OCI-LY3 (cell line): Measurements from ENCODE around the gene FRAT2.

Source experiments
- H2AFZ ChIP-seq: fragments of 200-600, 300-600 bp; shearing (Covaris generic); 2 replicates; pipeline ENCODE4 v1.6.0; 2014; ENCODE audit warnings: antibody characterized with exemption, low read depth, low read length
- H3K27ac ChIP-seq: fragments of 200-600, 300-600 bp; sonication (generic); 2 replicates; pipeline ENCODE4 v1.5.1; 2014; ENCODE audit warnings: mild to moderate bottlenecking, low read length, moderate library complexity, mixed read lengths
- H3K27me3 ChIP-seq: fragments of 200-600, 300-600 bp; sonication (generic); 2 replicates; pipeline ENCODE4 v1.6.1; 2014; ENCODE audit warnings: low read depth, low read length, mixed read lengths
- H3K36me3 ChIP-seq: fragments of 200-600, 300-600 bp; sonication (generic); replicated peaks from 2 replicates; pipeline ENCODE3; 2014; ENCODE audit warnings: low read depth, low read length, mixed read lengths
- H3K4me1 ChIP-seq: fragments of 300-600, 200-600 bp; sonication (generic); 2 replicates; pipeline ENCODE4 v1.6.1; 2014; ENCODE audit warnings: low read length, mixed read lengths
- H3K4me2 ChIP-seq: fragments of 200-600, 300-600 bp; sonication (generic); 2 replicates; pipeline ENCODE4 v1.6.1; 2014; ENCODE audit warnings: low read length, mixed read lengths
- H3K4me3 ChIP-seq: fragments of 300-600, 200-600 bp; sonication (generic); 2 replicates; pipeline ENCODE4 v1.5.1; 2014; ENCODE audit warnings: antibody characterized with exemption, mild to moderate bottlenecking, low read length, moderate library complexity
- H3K79me2 ChIP-seq: fragments of 300-600, 200-600 bp; shearing (Covaris generic); 2 replicates; pipeline ENCODE4 v1.6.1; 2014; ENCODE audit warnings: mild to moderate bottlenecking, low read length, mixed read lengths
- H3K9ac ChIP-seq: fragments of 300-600, 200-600 bp; shearing (Covaris generic); 2 replicates; pipeline ENCODE4 v1.6.0; 2014; ENCODE audit warnings: mild to moderate bottlenecking, low read length, moderate library complexity
- H3K9me3 ChIP-seq: fragments of 200-600, 300-600 bp; shearing (Covaris generic); 2 replicates; pipeline ENCODE4 v1.6.1; 2014; ENCODE audit warnings: low read length, mixed read lengths; ENCODE audit not compliant: insufficient read depth
- H4K20me1 ChIP-seq: fragments of 200-600, 300-600 bp; sonication (generic); 2 replicates; pipeline ENCODE4 v1.6.1; 2016; ENCODE audit warnings: low read length, mixed read lengths; ENCODE audit not compliant: insufficient read depth
- CTCF ChIP-seq: fragments of 200-600, 300-600 bp; sonication (generic); IDR thresholded peaks from 2 replicates; pipeline ENCODE4 v1.5.1; 2014; ENCODE audit warnings: antibody characterized with exemption, low read length, low read depth
- EZH2phosphoT487 ChIP-seq: fragments of 200-600 bp; shearing (Covaris generic); IDR thresholded peaks from 2 replicates; pipeline ENCODE4 v1.6.1; 2018; ENCODE audit warnings: antibody characterized with exemption, mixed run types, low read depth

The FRAT2 gene

GRCh38 chr10:97300980-97301379 lies 33.5 kb downstream of the FRAT2 start:
- H3K36me3 ChIP-seq, result no peaks in the 10 kb centered on the region
- TF ChIP-seq CTCF, result no peak
- TF ChIP-seq EZH2phosphoT487, result no peak
- no peaks in the 10 kb centered on the region for H3K27me3 ChIP-seq
- H3K79me2 ChIP-seq, result no peaks in the 10 kb centered on the region
- no peak overlapping the region for H3K27ac ChIP-seq
- H4K20me1 ChIP-seq, result no peaks in the 10 kb centered on the region
- no peaks in the 10 kb centered on the region for H3K4me1 ChIP-seq
- H3K4me3 ChIP-seq, result no peak overlapping the region
- H3K4me2 ChIP-seq, result no peak overlapping the region
- no peak overlapping the region for H2AFZ ChIP-seq
- no peak overlapping the region for H3K9ac ChIP-seq
- H3K9me3 ChIP-seq, result no peaks in the 10 kb centered on the region

DNA sequence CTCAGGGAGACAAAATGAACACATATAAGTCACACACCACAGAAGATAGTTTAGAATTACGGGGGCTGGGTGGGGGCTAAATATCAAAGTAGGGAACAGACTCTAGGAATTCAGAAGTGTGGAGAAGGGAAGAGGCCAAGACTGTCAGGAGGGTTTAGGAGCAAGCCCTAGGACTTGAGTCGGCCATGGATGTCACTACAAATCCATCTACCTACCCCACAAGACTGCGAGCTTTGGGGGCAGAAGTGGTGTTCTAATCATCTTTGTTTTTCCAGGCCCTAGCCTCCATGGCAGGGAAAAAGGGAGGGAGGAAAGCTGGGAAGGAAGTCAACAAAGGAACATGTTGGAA lies 36.3 kb downstream of the FRAT2 start:
- TF ChIP-seq EZH2phosphoT487, result no peak
- Histone ChIP-seq H3K27ac (no peak overlapping the region), H4K20me1 (no peaks in the 10 kb centered on the region), H2AFZ (no peak overlapping the region), H3K4me2 (no peak overlapping the region), H3K9ac (no peak overlapping the region), H3K79me2 (no peaks in the 10 kb centered on the region), H3K9me3 (no peaks in the 10 kb centered on the region), H3K36me3 (no peaks in the 10 kb centered on the region), H3K27me3 (no peaks in the 10 kb centered on the region), H3K4me1 (no peaks in the 10 kb centered on the region), H3K4me3 (no peak overlapping the region)

DNA sequence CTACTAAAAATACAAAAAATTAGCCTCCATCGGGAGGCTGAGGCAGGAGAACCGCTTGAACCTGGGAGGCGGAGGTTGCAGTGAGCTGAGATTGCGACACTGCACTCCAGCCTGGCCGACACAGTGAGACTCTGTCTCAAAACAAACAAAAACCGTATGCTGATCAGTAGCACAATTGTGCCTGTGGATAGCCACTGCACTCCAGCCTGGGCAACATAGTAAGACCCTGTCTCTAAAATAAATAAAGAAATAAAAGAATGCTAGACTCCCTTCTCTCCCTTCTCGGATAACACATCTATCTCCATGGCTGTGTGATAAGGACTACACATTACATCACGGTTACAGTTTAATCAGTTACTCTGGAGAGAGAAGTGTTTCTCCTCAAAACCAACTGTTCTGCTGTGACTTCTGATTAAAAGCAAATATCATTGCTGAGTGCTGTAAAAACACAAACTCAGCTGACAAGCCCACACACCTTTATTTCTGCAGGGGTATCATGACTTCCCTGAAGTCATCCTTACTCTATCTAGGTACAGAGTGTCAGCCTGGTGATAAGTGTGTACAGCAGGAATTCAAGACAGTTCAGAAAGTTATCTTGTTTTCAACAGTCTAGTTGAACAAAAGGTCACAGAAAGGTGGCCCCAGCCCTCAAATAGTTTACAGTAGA lies 36.8 kb downstream of the FRAT2 start:
- Histone ChIP-seq H3K36me3 (no peaks in the 10 kb centered on the region), H3K4me3 (no peak overlapping the region), H3K4me1 (no peaks in the 10 kb centered on the region), H2AFZ (no peak overlapping the region), H3K9ac (no peak overlapping the region), H3K79me2 (no peaks in the 10 kb centered on the region), H4K20me1 (no peaks in the 10 kb centered on the region), H3K27me3 (no peaks in the 10 kb centered on the region), H3K27ac (no peak overlapping the region), H3K9me3 (no peaks in the 10 kb centered on the region), H3K4me2 (no peak overlapping the region)
- TF ChIP-seq EZH2phosphoT487 (no peak), CTCF (no peak)

DNA sequence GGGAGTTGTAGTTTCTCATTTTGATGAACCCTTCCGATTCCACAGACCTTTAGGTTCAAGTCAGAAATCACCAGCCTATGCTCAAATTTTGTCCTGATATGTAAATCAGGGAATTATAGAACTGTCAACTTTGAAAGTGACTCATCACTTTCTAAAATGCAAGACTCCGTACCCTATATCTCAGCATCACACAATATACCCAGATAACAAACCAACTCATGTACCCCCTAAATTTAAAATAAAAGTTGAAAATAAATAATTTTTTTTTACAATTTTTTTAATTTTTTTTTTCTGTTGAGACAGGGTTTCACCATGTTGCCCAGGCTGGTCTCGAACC lies 41.7 kb downstream of the FRAT2 start:
- Histone ChIP-seq H3K4me1 (peaks cover 4% of the 10 kb centered on the region), H4K20me1 (no peaks in the 10 kb centered on the region), H3K9me3 (no peaks in the 10 kb centered on the region), H3K27ac (no peak overlapping the region), H3K4me2 (peak overlapping the region; percentile 49), H3K36me3 (no peaks in the 10 kb centered on the region), H2AFZ (no peak overlapping the region), H3K4me3 (peak overlapping the region; percentile 51), H3K79me2 (peaks cover 29% of the 10 kb centered on the region), H3K9ac (no peak overlapping the region), H3K27me3 (no peaks in the 10 kb centered on the region)
- TF ChIP-seq CTCF (no peak), EZH2phosphoT487 (no peak)
